Lower lobe of right lung (tissue), 2 donors: ENCODE data around the gene ARMC6. TPM values are rescaled to one million over a fixed set of nuclear protein-coding genes. Genes with fewer than 3 reads are reported as not detected.

Source experiments
- ATAC-seq, 2 donors: fragments of 200-7000 bp; cut with Tn5 transposase; one replicate each; pipeline ENCODE4 v1.9.1; 2020 to 2022; ENCODE audit warnings: mild to moderate bottlenecking in 2 of 2, moderate library complexity in 2 of 2
- DNase-seq: peaks from one replicate; pipeline ENCODE4 v3.0.0-alpha.2; 2020
- H3K27ac ChIP-seq: fragments of 200-600 bp; one replicate; pipeline ENCODE4 v1.8.0; 2022
- H3K27me3 ChIP-seq: fragments of 200-600 bp; one replicate; pipeline ENCODE4 v1.8.0; 2022; ENCODE audit warnings: low read depth
- H3K36me3 ChIP-seq: fragments of 200-600 bp; one replicate; pipeline ENCODE4 v1.8.0; 2022; ENCODE audit warnings: mild to moderate bottlenecking
- H3K4me1 ChIP-seq: fragments of 200-600 bp; one replicate; pipeline ENCODE4 v1.8.0; 2022
- H3K4me3 ChIP-seq: fragments of 200-600 bp; one replicate; pipeline ENCODE4 v1.8.0; 2022; ENCODE audit warnings: mild to moderate bottlenecking
- H3K9me3 ChIP-seq: fragments of 200-600 bp; one replicate; pipeline ENCODE4 v1.8.0; 2022
- CTCF ChIP-seq: fragments of 200-600 bp; IDR thresholded peaks from one replicate; pipeline ENCODE4 v1.8.0; 2022; ENCODE audit warnings: antibody characterized with exemption, mild to moderate bottlenecking
- intact Hi-C: fragments of 100-400 bp; cut with DNase I; formaldehyde crosslinking; loops from one replicate; pipeline ENCODE4 v1.11.0; 2022
- total RNA-seq: library from RNA; stranded (reverse); fragmentation: NEBNext Ultra II Directional; extraction: Animal tissue kit (Norgen Biotek cat#: 25700); gene quantifications from one replicate; pipeline ENCODE4 v1.2.1, GENCODE V29; 2021
- donor health status: DM: no; HTN: yes; CAD: no; lungs with severe emphysema.

The ARMC6 gene
- total RNA-seq, 1 donor from 2014 or later, result 20.2 TPM

GRCh38 chr19:19077103-19077502, 43.7 kb downstream of the ARMC6 start:
- intact Hi-C loops, result no loop called here
- peak overlapping the region; percentile 31 for H3K27ac ChIP-seq
- ATAC-seq, result peak; percentile 48 to 66

GRCh38 chr19:19078801-19079200, 45.4 kb downstream of the ARMC6 start:
- no peak for TF ChIP-seq CTCF
- Histone ChIP-seq H3K27ac (no peak overlapping the region), H3K36me3 (no peaks in the 10 kb centered on the region), H3K4me1 (peaks cover 14% of the 10 kb centered on the region), H3K4me3 (no peak overlapping the region), H3K9me3 (no peaks in the 10 kb centered on the region), H3K27me3 (no peaks in the 10 kb centered on the region)
- no peak for DNase-seq
- no peak for ATAC-seq
- intact Hi-C loops, result no loop called here

More at GRCh38 chr19:19077103-19077502, 43.7 kb downstream of the ARMC6 start:
- Histone ChIP-seq H3K4me3 (no peak overlapping the region), H3K9me3 (no peaks in the 10 kb centered on the region), H3K4me1 (peaks cover 24% of the 10 kb centered on the region), H3K36me3 (no peaks in the 10 kb centered on the region), H3K27me3 (no peaks in the 10 kb centered on the region)
- DNase-seq, result no peak
- TF ChIP-seq CTCF, result no peak

GRCh38 chr19:19079571-19079970, 46.2 kb downstream of the ARMC6 start:
- H3K36me3 ChIP-seq, result no peaks in the 10 kb centered on the region
- H3K4me1 ChIP-seq, result peaks cover 8% of the 10 kb centered on the region
- intact Hi-C loops, result no loop called here
- no peaks in the 10 kb centered on the region for H3K9me3 ChIP-seq
- no peak overlapping the region for H3K4me3 ChIP-seq
- no peaks in the 10 kb centered on the region for H3K27me3 ChIP-seq
- no peak for TF ChIP-seq CTCF
- ATAC-seq, result no peak
- no peak for DNase-seq
- H3K27ac ChIP-seq, result no peak overlapping the region

- H3K4me1 ChIP-seq, result peaks cover 7% of the 10 kb centered on the region
- H3K27ac ChIP-seq, result no peak overlapping the region
- TF ChIP-seq CTCF, result no peak
- intact Hi-C loops, result no loop called here
- no peaks in the 10 kb centered on the region for H3K36me3 ChIP-seq
- no peaks in the 10 kb centered on the region for H3K27me3 ChIP-seq
- no peaks in the 10 kb centered on the region for H3K9me3 ChIP-seq
- no peak for DNase-seq
- no peak for ATAC-seq
- no peak overlapping the region for H3K4me3 ChIP-seq
These were observed 48.3 kb downstream of the ARMC6 start for GRCh38 chr19:19081642-19082151.

GRCh38 chr19:19083413-19084178, 50.2 kb downstream of the ARMC6 start:
- ATAC-seq (peak; percentile 84 to 86), DNase-seq (peak; percentile 78)
- intact Hi-C loops, result no loop called here
- H3K4me3 ChIP-seq, result no peak overlapping the region
- no peaks in the 10 kb centered on the region for H3K36me3 ChIP-seq
- no peaks in the 10 kb centered on the region for H3K4me1 ChIP-seq
- no peaks in the 10 kb centered on the region for H3K27me3 ChIP-seq
- no peak overlapping the region for H3K27ac ChIP-seq
- H3K9me3 ChIP-seq, result no peaks in the 10 kb centered on the region
- TF ChIP-seq CTCF, result no peak
